H1 (cell line): ENCODE results near the gene FMNL2.

Source experiments
- CTCF ChIP-seq, 3 experiments: IDR thresholded peaks; 1 replicate in 2 of 3; 2 replicates in 1 of 3; pipeline versions ENCODE4 v1.5.1 to v1.6.1; 2011; ENCODE audit warnings: low read length in 3 of 3, mild to moderate bottlenecking in 3 of 3, inconsistent platforms in 2 of 3, low read depth in 1 of 3, moderate library complexity in 1 of 3; ENCODE audit not compliant: insufficient read depth in 1 of 3; ENCODE audit errors: control extremely low read depth in 1 of 3
- SRF ChIP-seq: IDR thresholded peaks from 2 replicates; pipeline ENCODE4 v1.6.1; 2011; ENCODE audit warnings: mild to moderate bottlenecking, low read depth, low read length, moderate library complexity

- TF ChIP-seq CTCF (IDR thresholded peaks at IDR 0.05; ENCODE audit: control extremely low read depth in 1 of 3, insufficient read depth in 1 of 3, low read depth in 1 of 3, low read length in 3 of 3) (no peak; a peak in 1 of 4 replicates), SRF (peak; percentile 67)
Measured at GRCh38 chr2:152335016-152335725, at the start of gene FMNL2.
